ENCODE data around the gene PRICKLE2.

Gene PRICKLE2

DNA sequence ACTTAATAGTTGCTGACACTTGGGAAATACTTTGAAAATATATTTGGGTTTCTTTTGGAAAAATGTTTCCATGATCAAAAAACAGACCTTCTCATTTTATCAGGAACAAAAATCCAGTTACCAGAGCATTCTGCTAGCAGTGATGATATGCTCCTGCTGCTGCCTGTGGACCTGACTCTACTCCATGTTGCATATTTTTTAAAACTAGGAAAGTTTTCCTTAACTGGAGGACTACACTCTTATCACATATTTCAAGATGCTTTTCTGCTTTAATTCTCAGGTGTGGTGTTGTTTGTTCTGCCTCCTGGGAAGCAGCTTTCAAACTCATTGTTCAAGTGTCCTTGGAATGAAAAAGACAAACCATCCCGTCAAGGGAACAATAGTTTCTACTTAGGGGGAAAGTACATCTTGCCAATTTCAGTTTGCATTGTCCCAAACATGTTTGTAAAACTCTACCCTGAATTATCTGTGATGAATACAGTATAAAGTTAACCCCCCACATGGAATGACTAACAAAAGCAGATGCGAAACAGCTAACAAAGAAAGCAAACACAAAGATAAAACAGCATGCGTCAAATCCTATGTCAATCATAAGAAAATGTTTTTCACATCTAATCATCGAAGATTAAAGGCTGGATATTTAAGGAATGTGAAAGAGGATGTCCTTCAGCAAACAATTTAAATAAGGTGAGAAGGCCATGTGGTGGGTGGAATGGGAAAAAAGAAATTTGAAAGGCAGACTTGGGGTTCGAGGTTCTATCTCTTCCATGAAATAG is 161.9 kb downstream of the PRICKLE2 start:
- H3K4me3 ChIP-seq (ENCODE audit: control insufficient read depth, low read depth, low read length) = no peak overlapping the region
- no peak for DNase-seq (ENCODE audit: low read depth)
- TF ChIP-seq, protein P1, sequence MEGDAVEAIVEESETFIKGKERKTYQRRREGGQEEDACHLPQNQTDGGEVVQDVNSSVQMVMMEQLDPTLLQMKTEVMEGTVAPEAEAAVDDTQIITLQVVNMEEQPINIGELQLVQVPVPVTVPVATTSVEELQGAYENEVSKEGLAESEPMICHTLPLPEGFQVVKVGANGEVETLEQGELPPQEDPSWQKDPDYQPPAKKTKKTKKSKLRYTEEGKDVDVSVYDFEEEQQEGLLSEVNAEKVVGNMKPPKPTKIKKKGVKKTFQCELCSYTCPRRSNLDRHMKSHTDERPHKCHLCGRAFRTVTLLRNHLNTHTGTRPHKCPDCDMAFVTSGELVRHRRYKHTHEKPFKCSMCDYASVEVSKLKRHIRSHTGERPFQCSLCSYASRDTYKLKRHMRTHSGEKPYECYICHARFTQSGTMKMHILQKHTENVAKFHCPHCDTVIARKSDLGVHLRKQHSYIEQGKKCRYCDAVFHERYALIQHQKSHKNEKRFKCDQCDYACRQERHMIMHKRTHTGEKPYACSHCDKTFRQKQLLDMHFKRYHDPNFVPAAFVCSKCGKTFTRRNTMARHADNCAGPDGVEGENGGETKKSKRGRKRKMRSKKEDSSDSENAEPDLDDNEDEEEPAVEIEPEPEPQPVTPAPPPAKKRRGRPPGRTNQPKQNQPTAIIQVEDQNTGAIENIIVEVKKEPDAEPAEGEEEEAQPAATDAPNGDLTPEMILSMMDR (IDR thresholded peaks at IDR 0.05; ENCODE audit: control insufficient read depth, insufficient read depth, low read depth, low read length, missing control alignments) = no peak

DNA sequence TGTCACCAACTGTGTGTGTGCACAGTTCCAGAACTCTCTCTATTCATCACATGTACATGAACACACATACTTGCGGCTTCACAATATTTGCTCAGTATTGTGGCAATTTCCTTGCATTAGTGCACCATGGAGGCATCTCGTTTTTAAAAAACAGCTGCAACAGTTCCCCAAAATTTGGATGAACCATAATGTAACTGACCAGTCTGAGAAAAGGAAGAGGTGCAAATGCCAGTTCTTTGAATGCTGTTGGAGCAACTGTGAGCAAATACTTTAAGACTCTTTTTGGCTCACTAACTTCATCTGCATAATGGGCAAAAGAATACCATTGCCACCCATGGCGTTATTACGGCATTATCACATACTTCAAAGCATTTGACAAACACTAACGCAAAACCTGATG is 163.6 kb downstream of the PRICKLE2 start:
- TF ChIP-seq, protein P1 (IDR thresholded peaks at IDR 0.05; ENCODE audit: control insufficient read depth, insufficient read depth, low read depth, low read length, missing control alignments) = no peak
- no peak overlapping the region for H3K4me3 ChIP-seq (ENCODE audit: control insufficient read depth, low read depth, low read length)
- no peak for DNase-seq (ENCODE audit: low read depth)

DNA sequence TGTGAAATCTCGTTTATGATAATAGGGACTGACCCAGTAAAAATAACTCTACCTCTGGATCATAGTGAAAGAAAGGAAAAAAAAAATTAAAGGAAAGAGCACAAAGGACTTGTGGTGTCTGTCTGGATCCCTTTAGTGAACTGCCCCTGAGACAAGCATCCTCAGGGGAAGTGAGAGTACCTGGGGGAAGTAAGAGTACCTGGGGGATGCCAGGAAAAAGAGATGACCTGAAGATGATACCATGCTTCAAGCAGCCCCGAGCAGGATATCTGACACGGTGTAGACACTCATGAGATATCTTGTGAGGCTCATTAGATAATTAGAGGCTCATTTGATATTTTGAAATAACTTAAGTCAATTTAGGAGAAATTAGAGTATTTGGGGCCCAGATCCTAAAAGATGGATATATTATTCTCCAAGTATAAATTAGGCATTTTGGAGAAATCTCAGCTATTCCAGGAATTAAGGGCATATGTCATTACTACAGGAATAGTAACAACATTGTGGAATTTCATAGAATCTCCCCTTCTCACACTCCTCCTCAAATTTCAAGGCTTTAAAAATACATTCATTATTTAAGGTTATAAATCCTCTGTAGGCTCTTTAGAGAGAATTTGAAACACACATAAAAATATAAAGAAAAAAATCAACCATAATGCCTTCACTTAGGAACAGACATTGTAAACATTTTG is 165.6 kb downstream of the PRICKLE2 start:
- no peak overlapping the region for H3K4me3 ChIP-seq (ENCODE audit: control insufficient read depth, low read depth, low read length)
- no peak for DNase-seq (ENCODE audit: low read depth)
- TF ChIP-seq, protein P1 (IDR thresholded peaks at IDR 0.05; ENCODE audit: control insufficient read depth, insufficient read depth, low read depth, low read length, missing control alignments) = no peak

DNA sequence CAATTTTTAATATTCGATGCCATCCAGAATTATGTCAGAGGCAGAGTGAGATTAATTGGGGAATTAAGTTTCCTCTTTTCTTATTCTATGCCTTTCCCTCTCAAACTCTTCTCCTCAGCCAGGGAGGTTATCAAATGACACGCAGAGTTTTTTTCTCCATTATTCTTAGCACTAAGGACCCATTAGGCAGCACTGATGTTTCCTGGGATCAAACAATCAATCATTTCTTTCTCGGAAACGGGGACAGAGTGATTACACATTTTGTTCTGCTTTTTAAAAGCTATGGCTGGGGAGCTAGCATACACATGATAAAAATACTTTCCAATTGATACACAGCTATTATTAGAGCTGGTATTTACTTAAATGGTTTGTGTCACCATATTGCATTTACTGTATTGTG is 166.7 kb downstream of the PRICKLE2 start:
- no peak overlapping the region for H3K4me3 ChIP-seq (ENCODE audit: control insufficient read depth, low read depth, low read length)
- DNase-seq (ENCODE audit: low read depth) = no peak
- TF ChIP-seq, protein P1 (IDR thresholded peaks at IDR 0.05; ENCODE audit: control insufficient read depth, insufficient read depth, low read depth, low read length, missing control alignments) = no peak

- DNase-seq (ENCODE audit: low read depth) = no peak
- TF ChIP-seq, protein P1 (IDR thresholded peaks at IDR 0.05; ENCODE audit: control insufficient read depth, insufficient read depth, low read depth, low read length, missing control alignments) = no peak
- no peak overlapping the region for H3K4me3 ChIP-seq (ENCODE audit: control insufficient read depth, low read depth, low read length)
Observed at GRCh38 chr3:64057231-64057630, 168.0 kb downstream of the PRICKLE2 start.

- TF ChIP-seq, protein P1 (IDR thresholded peaks at IDR 0.05; ENCODE audit: control insufficient read depth, insufficient read depth, low read depth, low read length, missing control alignments) = no peak
- DNase-seq (ENCODE audit: low read depth) = no peak
- no peak overlapping the region for H3K4me3 ChIP-seq (ENCODE audit: control insufficient read depth, low read depth, low read length)
Observed at GRCh38 chr3:64056606-64057180, 168.6 kb downstream of the PRICKLE2 start.
